Germinal center (tissue), 1 donor: ENCODE results near the gene NDE1.
"Not testable (repeated sequence)": the region's sequence is repeated elsewhere in the genome, so short reads cannot be mapped to it uniquely, and the experiment has no call there.

ENCODE experiments used
- DNase-seq: peaks from one replicate; pipeline ENCODE4 v3.0.0; 2012; ENCODE audit warnings: mixed read lengths, low spot score

The NDE1 gene

DNA sequence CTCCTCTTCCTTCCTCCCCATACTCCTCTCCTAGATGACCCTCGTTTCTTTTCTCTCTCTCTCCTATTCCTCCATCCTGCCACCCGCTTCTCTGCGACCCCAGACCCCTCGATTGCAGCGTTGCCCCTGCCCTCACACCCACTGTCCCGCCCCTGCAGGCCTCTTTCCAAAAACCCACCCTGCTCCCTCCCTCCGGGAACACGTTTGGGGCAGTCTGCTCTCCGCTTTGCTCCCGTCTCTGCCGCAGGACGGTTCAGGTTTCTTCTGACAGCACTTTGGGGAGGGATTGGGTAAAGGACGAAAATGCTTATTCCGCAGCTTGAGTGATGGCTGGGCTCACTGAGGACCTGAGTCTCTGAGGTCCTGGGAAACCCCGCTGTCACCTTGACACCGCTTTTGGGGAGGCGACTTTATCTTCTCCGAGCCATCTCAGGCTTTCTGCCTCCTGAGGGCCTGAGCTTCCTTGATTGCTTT, 690 bp downstream of the NDE1 start:
- peak; percentile 27 for DNase-seq

DNA sequence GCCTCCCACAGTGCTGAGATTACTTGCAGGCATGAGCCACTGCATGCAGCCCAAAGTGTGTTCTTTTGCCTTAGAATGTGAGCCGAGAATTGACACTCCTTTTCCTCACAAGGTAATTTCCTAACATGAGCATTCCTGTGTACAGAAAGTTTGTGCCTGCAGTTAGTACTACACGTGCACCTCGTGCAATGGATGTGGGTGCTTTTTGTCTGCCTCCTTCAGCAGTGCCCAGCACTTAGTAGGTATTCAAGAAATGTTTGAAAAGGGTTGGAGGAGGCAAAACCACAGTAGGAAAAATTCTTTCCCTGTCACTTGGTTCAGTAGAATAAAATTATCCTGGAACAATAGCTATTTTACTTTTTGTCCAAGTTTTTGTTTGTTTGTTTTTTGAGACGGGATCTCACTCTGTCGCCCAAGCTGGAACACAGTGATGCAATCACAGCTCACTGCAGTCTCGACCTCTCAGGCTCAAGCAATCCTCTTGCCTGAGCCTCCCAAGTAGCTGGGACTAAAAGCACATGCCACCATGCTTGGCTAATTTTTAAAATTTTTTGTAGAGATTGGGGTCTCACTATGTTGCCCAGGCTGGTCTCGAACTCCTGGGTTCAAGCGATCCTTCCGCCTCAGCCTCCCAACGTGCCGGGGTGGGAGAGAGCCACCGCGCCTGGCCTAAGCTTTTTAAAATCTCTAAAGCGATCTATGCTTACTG, 2.4 kb downstream of the NDE1 start:
- DNase-seq, result no peak

DNA sequence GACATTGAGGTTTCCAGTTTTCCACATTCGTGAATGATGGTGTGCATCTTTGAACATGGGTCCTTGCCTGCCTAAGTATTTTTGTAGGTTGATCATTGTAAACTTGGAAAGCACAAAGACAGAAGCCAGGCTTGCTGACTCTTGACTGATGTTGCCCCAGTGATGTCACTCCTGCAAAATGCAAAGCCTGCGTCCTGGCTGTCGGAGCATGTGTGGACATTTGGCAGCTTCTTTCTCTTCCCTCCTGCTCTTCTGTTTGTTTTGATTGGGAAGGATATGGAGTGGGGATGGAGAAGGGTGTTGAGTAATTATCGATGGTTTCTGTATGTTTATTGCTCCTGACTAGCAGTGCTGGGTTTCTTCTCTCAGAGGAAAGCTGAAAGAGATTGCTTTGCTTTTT, 3.2 kb downstream of the NDE1 start:
- no peak for DNase-seq

DNA sequence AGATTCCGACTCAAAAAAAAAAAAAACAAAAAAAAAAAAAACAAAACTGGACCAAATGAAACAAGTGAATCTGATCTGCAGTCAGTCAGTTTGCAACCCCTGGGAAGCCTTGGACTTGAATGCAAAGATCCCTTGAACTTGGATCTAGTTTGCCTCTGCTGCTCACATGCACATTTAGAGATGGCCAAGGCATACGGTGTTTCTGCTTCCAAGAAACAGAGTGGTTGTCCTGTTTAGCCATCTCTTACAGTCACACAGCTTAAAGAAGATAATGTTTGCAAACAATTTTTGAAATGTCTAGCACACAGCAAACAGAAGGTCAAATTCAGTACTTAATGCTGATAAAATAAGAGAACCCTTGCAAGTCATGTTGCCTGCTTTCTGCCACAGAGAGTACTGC, 4.5 kb downstream of the NDE1 start:
- DNase-seq, result no peak

DNA sequence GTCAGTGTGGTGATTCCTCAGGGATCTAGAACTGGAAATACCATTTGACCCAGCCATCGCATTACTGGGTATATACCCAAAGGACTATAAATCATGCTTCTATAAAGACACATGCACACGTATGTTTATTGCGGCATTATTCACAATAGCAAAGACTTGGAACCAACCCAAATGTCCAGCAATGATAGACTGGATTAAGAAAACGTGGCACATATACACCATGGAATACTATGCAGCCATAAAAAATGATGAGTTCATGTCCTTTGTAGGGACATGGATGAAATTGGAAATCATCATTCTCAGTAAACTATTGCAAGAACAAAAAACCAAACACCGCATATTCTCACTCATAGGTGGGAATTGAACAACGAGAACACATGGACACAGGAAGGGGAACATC, 5.5 kb downstream of the NDE1 start:
- DNase-seq, result not testable (repeated sequence)

DNA sequence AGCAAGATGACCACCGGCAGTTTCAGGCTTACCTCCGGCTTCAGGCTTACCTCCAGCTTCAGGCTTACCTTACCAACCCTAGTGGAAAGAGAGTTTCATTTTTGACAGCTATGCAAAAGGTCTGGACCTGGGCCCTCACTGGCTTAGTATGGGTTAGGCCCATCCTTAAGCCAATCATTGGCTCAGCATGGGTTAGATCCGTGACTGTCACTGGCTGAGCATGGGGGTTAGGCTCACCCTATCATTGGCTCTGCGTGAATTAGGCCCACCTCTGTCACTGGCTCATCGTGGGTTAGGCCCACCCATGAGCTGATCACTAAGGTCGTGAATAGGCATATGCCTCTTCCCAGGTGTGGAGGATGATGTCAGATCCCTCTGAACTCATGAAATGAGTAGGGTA, 8.1 kb downstream of the NDE1 start:
- no peak for DNase-seq

DNA sequence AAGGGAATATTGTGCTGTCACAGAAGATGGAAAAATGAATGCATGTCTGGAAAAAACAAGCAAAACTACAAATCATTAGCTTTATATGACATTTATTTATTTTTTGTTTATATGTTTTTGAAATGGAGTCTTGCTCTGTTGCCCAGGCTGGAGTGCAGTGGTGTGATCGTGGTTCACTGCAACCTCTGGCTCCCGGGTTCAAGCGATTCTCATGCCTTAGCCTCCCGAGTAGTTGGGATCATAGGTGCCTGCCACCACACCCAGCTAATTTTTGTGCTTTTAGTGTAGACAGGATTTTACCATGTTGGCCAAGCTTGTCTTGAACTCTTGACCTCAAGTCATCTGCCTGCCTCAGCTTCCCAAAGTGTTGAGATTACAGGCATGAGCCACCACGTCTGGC, 8.5 kb downstream of the NDE1 start:
- no peak for DNase-seq

DNA sequence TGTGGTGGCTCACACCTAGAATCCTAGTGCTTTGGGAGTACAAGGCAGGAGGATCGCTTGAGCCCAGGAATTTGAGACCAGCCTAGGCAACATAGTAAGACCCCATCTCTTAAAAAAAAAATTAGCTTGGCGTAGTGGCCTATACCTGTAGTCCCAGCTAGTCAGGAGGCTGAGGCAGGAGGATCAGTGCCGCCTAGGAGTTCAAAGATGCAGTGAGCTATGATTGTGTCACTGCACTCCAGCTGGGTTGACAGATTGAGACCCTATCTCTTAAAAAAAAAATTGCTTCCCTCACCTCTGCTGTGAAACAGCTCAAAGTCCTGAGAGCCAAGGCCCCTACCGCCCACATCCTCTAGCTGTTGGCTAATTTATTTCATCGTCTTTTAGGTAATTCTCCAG, 10.2 kb downstream of the NDE1 start:
- no peak for DNase-seq

DNA sequence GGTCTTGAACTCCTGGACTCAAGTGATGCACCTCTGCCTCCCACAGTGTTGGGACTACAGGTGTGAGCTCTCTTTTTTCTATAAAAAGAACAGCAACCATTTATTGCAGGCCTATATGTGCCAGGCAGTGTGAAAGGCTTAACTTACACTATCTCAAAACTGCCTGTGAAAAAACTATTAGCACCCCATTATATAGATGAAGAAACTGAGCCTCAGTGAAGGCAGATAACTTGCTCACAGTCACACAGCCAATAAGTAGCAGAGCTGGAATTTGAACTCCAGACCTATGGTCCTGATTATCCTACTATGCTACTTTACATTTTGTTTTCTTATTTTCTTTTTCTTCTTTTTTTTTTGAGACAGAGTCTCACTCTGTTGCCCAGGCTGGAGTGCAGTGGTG, 15.1 kb downstream of the NDE1 start:
- DNase-seq, result no peak

DNA sequence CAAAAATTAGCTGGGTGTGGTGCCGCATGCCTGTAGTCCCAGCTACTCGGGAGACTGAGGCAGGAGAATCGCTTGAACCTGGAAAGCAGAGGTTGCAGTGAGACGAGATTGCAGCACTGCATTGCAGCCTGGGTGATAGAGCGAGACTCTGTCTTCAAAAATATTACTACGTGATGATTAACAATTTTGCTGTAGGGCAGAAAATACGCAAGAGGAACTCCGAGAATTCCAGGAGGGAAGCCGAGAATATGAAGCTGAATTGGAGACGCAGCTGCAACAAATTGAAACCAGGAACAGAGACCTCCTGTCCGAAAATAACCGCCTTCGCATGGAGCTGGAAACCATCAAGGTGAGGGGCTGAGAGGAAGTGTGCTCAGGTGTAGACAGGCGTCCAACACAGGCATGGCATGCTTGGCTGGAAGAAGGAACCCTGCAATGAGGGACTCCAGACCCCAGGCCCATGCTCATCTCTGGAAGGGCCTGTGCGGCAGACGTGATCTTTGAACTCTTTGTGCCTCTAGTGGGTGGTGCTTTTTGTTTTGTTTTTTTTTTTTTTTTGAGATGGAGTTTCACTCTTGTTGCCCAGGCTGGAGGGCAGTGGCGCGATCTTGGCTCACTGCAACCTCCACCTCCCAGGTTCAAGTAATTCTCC, 17.2 kb downstream of the NDE1 start:
- no peak for DNase-seq

DNA sequence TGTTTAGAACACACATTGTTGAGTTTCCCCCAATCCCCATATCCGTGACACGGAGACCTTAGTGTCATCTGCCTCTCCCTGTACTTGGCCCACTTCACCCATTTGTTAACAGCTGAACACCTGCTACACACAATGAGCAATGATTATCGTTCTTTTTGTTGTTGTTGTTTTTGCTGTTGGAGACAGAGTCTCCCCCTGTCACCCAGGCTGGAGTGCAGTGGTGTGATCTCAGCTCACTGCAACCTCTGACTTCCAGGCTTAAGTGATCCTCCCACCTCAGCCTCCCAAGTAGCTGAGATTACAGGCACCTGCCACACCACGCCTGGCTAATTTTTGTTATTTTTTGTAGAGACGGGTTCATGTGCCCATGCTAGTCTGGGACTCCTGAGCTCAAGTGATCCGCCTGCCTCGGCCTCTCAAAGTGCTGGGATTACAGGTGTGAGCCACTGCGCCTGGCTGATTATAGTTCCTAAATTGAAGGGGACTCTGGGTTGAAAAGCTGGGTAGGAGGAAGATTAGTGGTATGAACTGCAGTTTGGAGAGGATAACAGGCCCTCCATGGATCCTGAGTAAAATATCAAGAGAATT, 21.6 kb downstream of the NDE1 start:
- no peak for DNase-seq

DNA sequence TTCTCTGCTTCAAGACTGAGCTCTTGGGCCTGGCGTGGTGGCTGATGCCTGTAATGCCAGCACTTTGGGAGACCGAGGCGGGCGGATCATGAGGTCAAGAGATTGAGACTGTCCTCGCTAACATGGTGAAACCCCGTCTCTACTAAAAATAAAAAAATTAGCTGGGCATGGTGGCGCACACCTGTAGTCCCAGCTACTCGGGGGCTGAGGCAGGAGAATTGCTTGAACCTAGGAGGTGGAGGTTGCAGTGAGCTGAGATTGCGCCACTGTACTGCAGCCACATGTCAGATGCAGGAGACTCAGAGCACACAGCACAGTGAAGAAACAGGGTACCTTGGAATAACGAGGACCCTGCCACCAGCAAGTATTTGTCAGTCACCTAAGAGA, 22.1 kb downstream of the NDE1 start:
- DNase-seq, result not testable (repeated sequence)

DNA sequence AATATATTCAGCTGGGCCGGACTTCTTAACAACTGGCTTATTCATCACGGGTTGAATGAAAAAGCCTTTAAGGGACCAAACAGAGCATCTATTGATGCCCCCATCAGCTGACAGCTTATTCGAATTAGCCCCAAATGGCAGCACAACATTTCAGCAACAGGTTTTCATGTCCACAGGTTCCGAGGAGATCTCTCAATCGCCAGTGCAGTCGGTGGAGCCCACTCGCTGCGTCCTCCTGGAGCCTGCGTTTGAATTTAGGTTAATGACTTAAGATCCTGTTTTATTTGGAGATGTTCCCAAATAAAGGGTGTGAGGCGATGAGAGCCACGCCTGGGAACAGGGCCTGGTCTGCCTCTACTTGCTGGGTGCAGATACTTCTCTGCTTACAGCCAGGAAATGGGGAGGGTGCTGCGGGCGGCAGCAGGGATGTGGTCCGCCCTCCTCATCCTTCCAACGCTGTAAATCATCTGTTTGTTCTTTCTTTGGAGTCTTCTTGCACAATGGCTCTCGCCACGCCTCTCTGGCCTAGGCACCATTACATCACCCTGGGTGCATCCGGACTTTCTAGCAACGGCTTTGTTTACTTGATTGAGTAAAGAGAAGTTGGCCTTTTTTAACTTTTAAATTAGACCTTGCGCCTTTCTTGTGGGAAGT, 22.6 kb downstream of the NDE1 start:
- DNase-seq, result peak; percentile 30

DNA sequence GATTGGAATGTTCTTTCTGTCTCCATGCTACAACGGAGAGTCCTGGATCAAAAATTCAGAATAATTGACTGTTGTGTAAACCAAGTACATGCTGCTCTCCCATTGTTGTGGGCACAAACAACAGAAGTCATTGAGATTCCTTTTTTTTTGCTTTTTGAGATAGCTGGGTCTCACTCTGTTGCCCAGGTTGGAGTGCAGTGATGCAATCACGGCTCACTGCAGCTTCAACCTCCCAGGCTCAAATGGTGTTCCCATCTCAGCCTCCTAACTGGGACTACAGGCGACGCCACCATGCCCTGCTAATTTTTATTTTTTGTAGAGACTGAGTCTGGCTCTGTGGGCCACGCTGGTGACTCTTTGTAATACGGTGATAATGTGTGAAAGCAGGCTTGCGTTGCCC, 24.5 kb downstream of the NDE1 start:
- no peak for DNase-seq

DNA sequence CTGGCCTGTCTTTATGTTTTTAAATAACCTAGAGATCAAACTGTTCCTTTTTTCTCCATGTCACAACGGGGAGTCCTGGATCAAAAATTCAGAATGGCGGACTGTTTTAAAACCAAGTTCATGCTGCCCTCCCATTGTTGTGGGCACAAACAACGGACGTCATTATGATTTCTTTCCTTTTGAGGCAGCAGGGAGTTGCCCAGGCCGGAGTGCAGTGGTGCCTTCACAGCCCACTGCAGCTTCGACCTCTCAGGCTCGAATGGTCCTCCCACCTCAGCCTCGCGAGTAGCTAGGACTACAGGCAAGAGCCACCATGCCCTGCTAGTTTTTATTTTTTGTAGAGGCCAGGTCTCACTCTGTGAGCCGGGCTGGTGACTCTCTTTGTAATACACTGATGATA, 26.5 kb downstream of the NDE1 start:
- DNase-seq, result no peak

DNA sequence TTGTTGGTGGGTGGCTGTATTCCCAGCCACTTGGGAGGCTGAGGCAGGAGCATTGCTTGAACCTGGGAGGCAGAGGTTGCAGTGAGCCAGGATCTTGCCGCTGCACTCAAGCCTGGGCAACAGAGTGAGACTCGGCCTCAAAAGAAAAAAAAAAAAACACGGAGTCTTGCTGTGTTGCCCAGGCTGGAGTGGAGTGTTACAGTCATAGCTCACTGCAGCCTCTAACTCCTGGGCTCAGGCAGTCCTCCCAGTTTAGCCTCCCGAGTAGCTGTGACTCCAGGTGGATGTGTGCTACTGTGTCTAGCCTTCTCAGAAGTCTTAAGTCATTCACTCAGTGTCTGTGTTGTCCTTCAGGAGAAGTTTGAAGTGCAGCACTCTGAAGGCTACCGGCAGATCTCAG, 27.4 kb downstream of the NDE1 start:
- DNase-seq, result no peak

DNA sequence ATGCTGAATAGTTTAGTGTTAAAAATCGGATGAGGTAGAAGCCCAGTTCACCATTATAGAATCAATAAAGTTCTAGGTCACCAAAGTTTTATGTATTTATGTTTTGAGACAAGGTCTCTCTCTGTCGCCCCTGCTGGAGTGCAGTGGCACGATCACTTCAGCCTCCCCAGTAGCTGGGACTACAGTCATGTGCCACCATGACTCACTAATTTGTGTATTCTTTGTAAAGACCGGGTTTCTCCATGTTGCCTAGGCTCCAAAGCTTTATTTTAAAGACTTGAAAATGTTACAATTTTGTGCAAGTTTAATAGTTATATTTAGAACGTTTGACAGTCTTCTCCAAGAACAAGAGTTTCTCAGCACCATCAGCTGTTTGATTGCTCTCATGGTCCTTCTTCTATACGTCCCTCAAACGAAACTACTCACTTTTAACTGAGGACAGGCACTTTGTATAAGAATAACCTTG, 32.1 kb downstream of the NDE1 start:
- no peak for DNase-seq

DNA sequence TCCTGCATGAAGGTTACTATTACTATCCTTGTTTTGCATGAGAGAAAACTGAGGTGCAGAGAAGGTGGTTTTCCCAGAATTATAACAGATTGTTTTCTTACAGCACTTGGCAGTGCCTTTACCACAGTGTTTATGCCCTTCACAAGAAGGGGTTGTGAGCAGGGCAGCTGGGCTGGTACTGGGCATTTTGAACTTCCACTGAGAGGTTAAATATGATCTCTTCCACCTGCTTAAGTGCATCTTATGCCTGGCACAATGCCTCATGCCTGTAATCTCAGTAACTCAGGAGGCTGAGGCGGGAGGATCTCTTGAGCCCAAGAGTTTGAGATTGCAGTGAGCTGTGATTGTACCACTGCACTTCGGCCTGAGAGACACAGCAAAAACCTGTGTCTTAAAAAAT, 36.2 kb downstream of the NDE1 start:
- no peak for DNase-seq

DNA sequence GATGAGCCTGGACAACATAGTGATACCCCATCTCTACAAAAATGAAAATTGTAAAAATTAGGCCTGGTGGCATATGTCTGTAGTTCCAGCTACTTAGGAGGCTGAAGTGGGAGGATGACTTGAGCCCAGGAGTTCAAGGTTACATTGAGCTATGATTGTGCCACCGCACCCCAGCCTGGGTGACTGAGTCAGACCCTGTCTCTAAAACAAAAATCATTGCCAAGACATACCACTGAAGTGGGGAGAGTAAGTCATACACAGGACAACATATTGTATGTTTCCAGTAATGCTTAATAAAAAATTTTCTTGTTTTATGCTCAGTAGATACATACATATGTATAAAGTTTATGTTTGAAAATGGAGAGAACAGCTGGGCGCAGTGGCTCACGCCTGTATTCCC, 39.2 kb downstream of the NDE1 start:
- DNase-seq, result no peak

DNA sequence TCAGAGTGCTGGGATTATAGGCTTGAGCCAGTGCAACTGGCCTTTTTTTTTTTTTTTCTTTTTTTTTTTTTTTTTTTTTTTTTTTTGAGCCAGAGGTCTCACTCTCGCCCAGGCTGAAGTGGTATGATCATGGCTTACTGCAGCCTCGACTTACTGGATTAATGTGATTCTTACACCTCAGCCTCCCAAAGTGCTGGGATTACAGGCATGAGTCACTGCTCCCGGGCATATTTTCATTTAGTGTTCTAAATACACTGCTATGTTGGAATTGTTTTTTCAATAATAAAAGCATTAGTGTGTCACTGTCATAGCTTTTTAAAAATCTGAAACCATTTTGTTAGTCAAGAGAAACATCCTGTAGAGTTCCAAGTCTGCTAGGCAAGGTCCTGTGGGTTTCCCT, 40.3 kb downstream of the NDE1 start:
- no peak for DNase-seq

DNA sequence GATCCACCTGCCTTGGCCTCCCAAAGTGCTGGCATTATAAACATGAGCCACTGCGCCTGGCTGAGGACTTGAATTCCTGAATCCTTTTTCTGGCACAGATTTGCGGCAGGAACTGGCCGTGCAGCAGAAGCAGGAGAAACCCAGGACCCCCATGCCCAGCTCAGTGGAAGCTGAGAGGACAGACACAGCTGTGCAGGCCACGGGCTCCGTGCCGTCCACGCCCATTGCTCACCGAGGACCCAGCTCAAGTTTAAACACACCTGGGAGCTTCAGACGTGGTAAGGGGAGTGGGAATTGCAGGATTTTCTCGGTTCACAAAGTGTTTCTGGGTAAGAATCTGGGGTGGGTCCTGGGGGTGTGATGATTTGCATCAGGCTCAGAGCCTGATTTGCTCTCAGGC, 41.0 kb downstream of the NDE1 start:
- no peak for DNase-seq

DNA sequence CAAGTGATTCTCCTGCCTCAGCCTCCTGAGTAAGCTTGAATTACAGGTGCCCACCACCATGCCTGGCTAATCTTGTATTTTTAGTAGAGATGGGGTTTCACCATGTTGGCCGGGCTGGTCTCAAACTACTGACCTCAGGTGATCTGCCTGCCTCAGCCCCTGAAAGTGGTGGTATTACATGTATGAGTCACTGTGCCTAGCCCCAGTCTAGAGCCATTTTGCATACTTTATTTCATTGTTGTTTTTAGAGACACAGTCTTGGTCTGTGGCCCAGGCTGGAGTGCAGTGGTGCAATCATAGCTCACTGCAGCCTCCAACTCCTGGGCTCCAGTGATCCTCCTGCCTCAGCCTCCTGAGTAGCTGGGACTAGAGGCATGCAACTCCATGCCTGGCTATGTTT, 42.5 kb downstream of the NDE1 start:
- DNase-seq, result not testable (repeated sequence)

DNA sequence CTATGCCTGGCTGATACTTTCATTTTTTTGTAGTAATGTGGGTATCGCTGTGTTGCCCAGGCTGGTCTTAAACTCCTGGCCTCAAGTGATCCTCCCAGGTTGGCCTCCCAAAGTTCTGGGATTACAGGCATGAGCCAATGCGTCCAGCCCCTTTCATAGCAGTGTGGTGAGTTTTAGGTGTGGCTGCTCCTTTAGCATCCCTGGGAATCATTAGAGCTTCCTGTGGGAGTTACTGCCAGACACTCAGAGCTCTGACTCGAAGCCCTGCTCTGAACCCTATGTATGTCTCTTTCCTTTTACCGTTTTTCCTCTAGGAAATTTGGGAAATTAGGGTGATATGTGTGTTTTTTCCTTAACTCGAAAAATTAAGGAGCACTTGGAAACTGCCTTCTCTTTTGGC, 44.5 kb downstream of the NDE1 start:
- no peak for DNase-seq
